ENCODE measurements around the gene ANO3. TPM values are rescaled to one million over a fixed set of nuclear protein-coding genes. Genes with fewer than 3 reads are reported as not detected.

Gene ANO3
- polyA plus RNA-seq, 3 donors: 3.3 to 4.7 (median 3.6) TPM

DNA sequence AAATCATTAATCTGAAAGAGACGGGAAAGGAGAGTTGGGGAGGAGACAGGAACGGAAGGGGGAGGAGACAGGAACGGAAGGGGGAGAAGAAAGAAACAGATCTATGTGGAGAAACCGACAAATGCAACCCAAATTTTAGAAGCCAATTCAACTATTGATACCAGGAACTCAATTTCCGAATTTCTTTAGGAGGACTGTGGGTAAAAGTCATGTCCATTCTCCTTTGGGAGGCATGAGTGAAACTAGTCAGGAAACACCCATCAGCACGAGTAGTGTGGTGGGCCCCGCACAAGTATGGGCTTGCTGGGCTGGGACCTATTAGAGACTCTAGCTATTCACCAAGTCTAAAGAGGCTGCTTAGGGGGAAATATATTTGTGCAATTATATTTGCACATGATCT is 18.1 kb downstream of the ANO3 start:
- DNase-seq: no peak

- DNase-seq: no peak
Measured at GRCh38 chr11:26353010-26353409, 21.1 kb downstream of the ANO3 start.

- no peak for DNase-seq
Measured at GRCh38 chr11:26359055-26359454, 27.1 kb downstream of the ANO3 start.

GRCh38 chr11:26365284-26365683 is 33.4 kb downstream of the ANO3 start:
- DNase-seq: no peak

DNA sequence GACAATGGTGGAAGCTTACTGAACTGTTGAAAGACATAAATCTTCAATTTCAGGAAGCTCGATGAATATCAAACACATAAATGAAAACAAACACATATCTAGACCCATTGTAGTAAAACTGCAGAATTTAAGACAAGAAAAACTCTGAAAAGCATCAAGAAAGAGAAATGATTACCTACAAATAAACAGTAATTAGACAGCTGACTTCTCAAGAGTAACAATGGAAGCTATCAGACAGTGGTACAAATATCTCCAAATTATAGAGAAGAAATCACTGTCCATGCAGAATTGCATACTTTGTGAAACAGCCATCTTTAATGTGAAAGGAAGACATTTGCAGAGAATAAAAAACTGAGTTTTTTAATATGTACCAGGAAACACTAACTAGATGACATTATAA is 45.7 kb downstream of the ANO3 start:
- no peak for DNase-seq

GRCh38 chr11:26399336-26399735 is 67.4 kb downstream of the ANO3 start:
- no peak for DNase-seq

- no peak for DNase-seq
Measured at GRCh38 chr11:26410706-26411366, 78.9 kb downstream of the ANO3 start.

GRCh38 chr11:26412955-26413354 is 81.0 kb downstream of the ANO3 start:
- no peak for DNase-seq

GRCh38 chr11:26418386-26418912 is 86.5 kb downstream of the ANO3 start:
- DNase-seq: no peak

DNA sequence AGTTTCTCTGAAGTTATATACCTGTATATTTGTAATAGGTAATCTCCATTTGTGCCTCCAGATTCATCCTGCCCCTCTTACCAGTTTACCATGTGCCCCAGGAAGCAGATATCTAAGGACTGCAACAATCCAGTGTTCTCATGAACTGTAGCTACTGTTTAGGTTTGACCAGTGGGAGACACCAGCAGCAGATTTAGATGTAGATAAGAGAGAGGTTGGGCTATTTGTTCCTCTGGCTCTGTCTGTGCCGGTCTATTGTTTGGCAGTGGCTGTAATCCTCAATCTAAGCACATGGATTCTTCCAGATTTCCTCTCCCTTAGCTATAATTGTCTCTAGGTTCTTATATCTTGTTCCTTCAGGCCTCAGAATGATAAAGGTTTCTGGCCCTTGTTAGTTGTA is 88.4 kb downstream of the ANO3 start:
- no peak for DNase-seq

DNA sequence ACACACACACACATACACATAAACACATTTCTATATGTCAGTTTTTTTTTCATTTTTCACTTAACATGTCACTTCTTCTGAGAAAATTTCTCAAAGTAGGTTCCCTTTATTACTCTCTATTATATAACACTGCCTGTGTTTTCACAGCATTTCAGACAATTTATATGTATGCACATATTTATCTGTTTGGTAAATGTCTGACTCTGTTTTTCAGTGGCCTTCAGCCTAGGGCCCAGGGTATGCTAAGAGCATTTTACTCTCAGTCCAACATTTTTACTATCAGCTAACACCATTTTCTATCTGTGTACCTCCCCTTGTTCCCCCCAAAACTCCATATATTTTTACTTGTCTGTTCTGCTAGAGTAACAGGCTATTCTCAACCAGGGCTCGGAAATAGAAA is 92.3 kb downstream of the ANO3 start:
- DNase-seq: no peak

GRCh38 chr11:26439854-26440253 is 107.9 kb downstream of the ANO3 start:
- no peak for DNase-seq

DNA sequence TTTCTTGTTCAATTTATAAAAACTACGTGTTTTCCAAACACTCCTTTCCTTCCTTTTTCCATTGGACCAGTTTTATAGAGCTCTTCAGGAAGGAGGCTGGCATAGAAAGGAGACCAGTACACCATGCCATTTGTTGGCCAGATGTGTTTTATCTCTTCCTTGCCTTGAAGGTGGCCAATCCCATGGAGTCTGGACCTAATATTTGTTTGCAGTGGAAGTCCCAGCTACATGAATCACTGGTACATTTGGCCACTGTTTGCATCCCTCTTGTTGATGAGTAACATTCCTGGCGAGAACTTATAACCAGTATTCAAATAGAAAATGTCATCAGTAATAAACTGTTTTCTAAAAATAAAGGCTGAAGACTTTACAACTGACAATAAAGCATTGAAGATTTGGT is 110.2 kb downstream of the ANO3 start:
- DNase-seq: no peak

DNA sequence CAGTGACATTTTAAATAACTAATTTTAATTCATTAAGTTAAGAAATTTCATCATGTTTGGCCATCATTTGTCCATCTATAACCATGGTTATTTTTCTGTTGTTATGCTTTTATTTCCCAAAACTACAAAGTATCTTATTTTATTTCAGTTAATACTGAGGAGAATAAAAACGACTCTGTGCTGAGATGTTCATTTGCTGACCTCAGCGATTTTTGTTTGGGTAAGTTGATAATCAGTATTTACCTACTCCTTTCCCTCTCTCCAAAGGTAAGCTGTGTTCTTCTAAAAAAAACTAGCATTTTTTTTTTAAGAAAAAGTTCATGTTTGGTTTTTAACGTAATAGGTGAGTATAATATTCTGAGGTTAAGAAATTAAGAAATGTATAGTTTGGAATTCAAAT is 111.7 kb downstream of the ANO3 start:
- no peak for DNase-seq

DNA sequence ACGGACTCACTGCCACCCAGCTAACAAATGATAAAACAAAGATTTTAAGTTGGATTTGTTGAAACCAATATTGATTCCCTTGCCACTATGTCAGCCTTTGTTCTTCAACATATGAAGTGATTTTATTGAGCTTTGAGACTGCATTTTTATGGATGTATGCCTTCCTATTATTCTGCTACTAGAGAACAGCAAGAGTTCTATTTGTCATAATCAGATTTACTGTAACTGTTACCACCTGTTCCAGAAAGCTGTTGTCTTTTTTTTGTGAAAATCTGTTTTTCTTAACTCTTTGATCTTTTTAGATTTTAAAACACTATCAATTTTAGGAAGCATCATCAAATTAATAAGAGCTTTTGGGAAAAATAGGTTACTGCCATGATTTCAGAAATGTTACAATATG is 125.7 kb downstream of the ANO3 start:
- no peak for DNase-seq

DNA sequence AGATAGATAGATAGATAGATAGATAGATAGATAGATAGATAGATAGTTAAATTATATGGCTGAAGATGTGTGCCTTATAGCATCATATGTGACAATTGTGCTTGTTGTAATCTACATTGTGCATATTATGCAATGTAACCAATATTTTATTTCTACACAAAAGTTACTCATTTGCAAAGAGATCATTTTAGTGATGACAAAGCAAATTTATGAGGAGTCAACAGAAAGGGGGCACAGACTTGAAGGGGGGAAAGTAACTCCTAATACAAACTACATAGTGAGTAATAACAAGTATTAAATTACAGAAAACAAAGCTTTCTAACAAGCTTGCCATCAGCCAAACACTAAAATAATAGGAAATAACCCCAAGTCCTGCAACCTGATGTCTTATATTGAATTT is 133.3 kb downstream of the ANO3 start:
- no peak for DNase-seq

DNA sequence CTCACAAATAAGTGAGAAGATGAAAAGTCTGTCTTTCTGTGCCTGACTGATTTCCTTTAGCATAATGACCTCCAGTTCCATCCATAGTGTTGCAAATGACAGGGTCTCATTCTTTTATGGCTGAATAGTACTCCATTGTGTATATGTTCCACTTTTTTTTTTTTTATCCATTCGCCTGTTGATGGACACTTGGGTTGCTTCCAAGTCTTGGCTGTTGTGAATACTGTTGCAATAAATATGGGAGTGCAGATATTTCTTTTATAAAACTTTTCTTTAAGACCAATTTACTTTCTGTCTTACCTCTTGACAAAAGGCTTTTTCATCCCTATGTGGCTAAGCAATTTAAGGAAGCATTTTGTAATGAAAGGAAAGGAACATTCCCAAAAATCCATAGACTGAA is 135.6 kb downstream of the ANO3 start:
- no peak for DNase-seq

- DNase-seq: no peak
Measured at GRCh38 chr11:26470992-26471391, 139.1 kb downstream of the ANO3 start.

GRCh38 chr11:26473216-26474194 is 141.6 kb downstream of the ANO3 start:
- peak; percentile 24 for DNase-seq

GRCh38 chr11:26474401-26474800 is 142.5 kb downstream of the ANO3 start:
- DNase-seq: no peak

GRCh38 chr11:26477396-26477795 is 145.5 kb downstream of the ANO3 start:
- DNase-seq: no peak

DNA sequence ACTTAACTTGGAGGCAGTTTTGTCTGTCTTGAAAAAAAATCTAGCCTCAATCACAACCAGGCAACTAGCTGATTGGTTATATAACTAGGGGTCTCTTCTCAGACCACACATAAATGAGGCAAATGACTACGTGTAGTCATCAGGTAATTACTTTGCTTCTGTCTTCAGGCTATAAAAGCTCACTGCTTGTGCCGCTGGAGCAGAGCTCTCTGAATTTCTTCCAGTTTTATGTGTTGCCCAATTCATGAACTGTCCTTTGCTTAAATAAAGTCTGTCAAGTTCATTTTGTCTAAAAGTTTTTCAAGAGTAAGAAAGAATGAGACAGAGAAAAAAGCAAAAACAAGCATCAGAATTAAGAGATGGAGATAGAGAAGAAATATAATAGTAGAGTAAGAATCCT is 146.8 kb downstream of the ANO3 start:
- DNase-seq: no peak

DNA sequence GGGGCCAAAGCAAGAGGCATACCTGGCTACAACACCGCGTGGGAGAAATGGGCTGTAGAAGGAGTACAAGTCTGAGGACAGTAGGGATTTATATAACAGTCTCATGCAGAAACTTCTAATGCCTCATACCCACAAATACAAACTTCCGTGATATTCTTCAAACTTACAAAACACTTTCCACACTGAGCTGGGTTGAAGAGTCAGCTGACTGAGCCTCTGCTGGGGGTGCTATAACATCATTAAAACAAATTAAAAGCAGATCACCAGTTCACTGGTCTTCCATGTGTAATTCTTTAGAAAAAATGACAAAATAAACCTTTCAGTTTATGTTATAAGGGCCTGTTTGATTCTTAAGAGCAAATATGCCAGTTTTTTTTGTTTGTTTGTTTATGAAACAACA is 148.1 kb downstream of the ANO3 start:
- no peak for DNase-seq
